Keratinocyte (primary cell): ENCODE data around the gene CIROP. TPM values are rescaled to one million over a fixed set of nuclear protein-coding genes. Genes with fewer than 3 reads are reported as not detected.

Experiments used
- DNase-seq: peaks from one replicate; pipeline ENCODE4 v3.0.0-alpha.2; 2011; ENCODE audit warnings: low read depth, missing footprints, low spot score
- FAIRE-seq: peaks from 2 replicates; lab custom pipeline; 2011; peaks lifted over from hg19 to GRCh38; lab: Jason Lieb, UNC
- H2AFZ ChIP-seq: 2 replicates; pipeline ENCODE4 v1.6.0; 2012; ENCODE audit warnings: low read length, control low read depth, inconsistent platforms; ENCODE audit not compliant: control insufficient read depth
- H3K27ac ChIP-seq: 2 replicates; pipeline ENCODE4 v1.5.1; 2011; ENCODE audit warnings: low read length; ENCODE audit not compliant: control insufficient read depth, insufficient read depth
- H3K27me3 ChIP-seq: 3 replicates; pipeline ENCODE4 v1.6.0; 2011; ENCODE audit warnings: low read length; ENCODE audit not compliant: control insufficient read depth, insufficient read depth; ENCODE audit errors: extremely low read depth
- H3K36me3 ChIP-seq, 2 experiments: 2 replicates in 1 of 2; 3 replicates in 1 of 2; pipeline ENCODE4 v1.5.1; 2011; ENCODE audit warnings: low read length in 2 of 2, mild to moderate bottlenecking in 1 of 2; ENCODE audit not compliant: control insufficient read depth in 2 of 2, insufficient read depth in 2 of 2; ENCODE audit errors: extremely low read depth in 1 of 2
- H3K4me1 ChIP-seq: 3 replicates; pipeline ENCODE4 v1.5.1; 2011; ENCODE audit warnings: low read length; ENCODE audit not compliant: control insufficient read depth, insufficient read depth; ENCODE audit errors: extremely low read depth
- H3K4me2 ChIP-seq: 3 replicates; pipeline ENCODE4 v1.6.0; 2011; ENCODE audit warnings: low read depth, low read length; ENCODE audit not compliant: control insufficient read depth, insufficient read depth; ENCODE audit errors: extremely low read depth
- H3K4me3 ChIP-seq, 3 experiments: fragments of 200-600 bp in 1 of 3; sonication (generic) in 1 of 3; 2 replicates in 2 of 3; 3 replicates in 1 of 3; pipeline ENCODE4 v1.5.1; 2011 to 2016; ENCODE audit warnings: low read length in 3 of 3, mild to moderate bottlenecking in 3 of 3, control low read depth in 2 of 3, inconsistent platforms in 1 of 3, low read depth in 1 of 3, mixed read lengths in 1 of 3, mixed run types in 1 of 3, moderate library complexity in 1 of 3; ENCODE audit not compliant: control insufficient read depth in 2 of 3, insufficient read depth in 2 of 3; ENCODE audit errors: extremely low read depth in 1 of 3
- H3K79me2 ChIP-seq: 2 replicates; pipeline ENCODE4 v1.6.0; 2012; ENCODE audit warnings: low read length; ENCODE audit not compliant: control insufficient read depth, insufficient read depth
- H3K9ac ChIP-seq: 3 replicates; pipeline ENCODE4 v1.6.0; 2011; ENCODE audit warnings: low read length; ENCODE audit not compliant: control insufficient read depth, insufficient read depth; ENCODE audit errors: extremely low read depth
- H3K9me1 ChIP-seq: 3 replicates; pipeline ENCODE4 v1.6.0; 2011; ENCODE audit warnings: low read length; ENCODE audit not compliant: control insufficient read depth, insufficient read depth; ENCODE audit errors: extremely low read depth
- H3K9me3 ChIP-seq: 2 replicates; pipeline ENCODE4 v1.5.1; 2012; ENCODE audit warnings: low read depth, low read length; ENCODE audit not compliant: control insufficient read depth
- H4K20me1 ChIP-seq: 3 replicates; pipeline ENCODE4 v1.6.0; 2011; ENCODE audit warnings: low read length; ENCODE audit not compliant: control insufficient read depth, insufficient read depth; ENCODE audit errors: extremely low read depth
- EZH2 ChIP-seq: IDR thresholded peaks from one replicate; pipeline ENCODE4 v1.6.1; 2012; ENCODE audit warnings: inconsistent platforms, mild to moderate bottlenecking, low read length, moderate library complexity
- dilution Hi-C: fragments of 300-500 bp; cut with MboI; formaldehyde crosslinking; loops from one replicate; pipeline ENCODE4 v1.7.0; 2020; ENCODE audit warnings: low sequenced_read_pairs; ENCODE audit not compliant: extremely low pct_ligation_motif_present
- polyA plus RNA-seq, 5 experiments: library from polyadenylated mRNA; depleted of rRNA in 3 of 5; stranded (reverse) in 3 of 5; stranded (forward) in 1 of 5; unstranded in 1 of 5; fragments of >200 nt; gene quantifications; 1 replicate in 1 of 5; 2 replicates in 3 of 5; 3 replicates in 1 of 5; pipeline versions ENCODE4 v1.2.1 to v1.2.3, GENCODE V29; 2011 to 2012; ENCODE audit warnings: missing spikeins in 2 of 5, low read depth in 1 of 5, low replicate concordance in 1 of 5
- TF ChIP-seq, protein P1 (sequence below), 3 experiments: IDR thresholded peaks in 1 of 3; conservative IDR thresholded peaks in 1 of 3; optimal IDR thresholded peaks in 1 of 3; 2 replicates in 2 of 3; 3 replicates in 1 of 3; pipeline versions ENCODE3 to v1.5.1; 2011; ENCODE audit warnings: low read length in 3 of 3, mild to moderate bottlenecking in 3 of 3, moderate library complexity in 2 of 3, control low read depth in 1 of 3, inconsistent platforms in 1 of 3; ENCODE audit not compliant: insufficient read depth in 2 of 3; ENCODE audit errors: extremely low read depth in 1 of 3

The CIROP gene
- polyA plus RNA-seq, 1 donor (not counting 4 experiments of a cell fraction or from before 2014, with no cell fraction given): not detected

DNA sequence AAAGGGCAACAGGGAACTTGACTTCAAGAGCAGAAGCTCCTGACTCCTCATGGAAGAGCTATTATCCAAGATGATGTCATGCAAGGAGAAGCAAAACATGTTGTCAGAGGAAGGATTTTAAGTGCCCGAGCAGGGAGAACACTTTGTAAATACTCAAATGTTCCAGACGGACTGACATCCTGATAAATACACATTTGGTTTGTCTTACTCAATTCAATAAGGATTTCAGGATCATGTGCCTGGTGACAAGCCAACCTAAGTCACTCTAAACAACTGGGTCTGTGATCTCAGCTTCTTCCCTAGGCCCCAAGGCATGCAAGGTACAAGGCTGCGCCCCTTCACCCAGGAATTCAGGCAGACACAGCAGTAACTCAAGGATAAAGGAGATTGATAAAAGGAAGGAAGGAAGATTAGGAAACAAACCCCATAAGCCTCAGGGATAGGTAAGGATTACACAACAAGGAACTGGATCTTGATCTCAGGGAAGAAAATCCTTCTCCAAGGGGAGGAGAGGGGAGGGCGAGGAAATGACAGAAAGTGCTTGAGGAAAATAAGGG lies 41.1 kb upstream of the CIROP start:
- FAIRE-seq (no peak), DNase-seq (no peak)
- Histone ChIP-seq H3K4me3 (no peak overlapping the region), H3K9ac (no peak overlapping the region), H4K20me1 (no peaks in the 10 kb centered on the region), H3K9me3 (no peaks in the 10 kb centered on the region), H3K27ac (no peak overlapping the region), H3K4me1 (peaks cover 17% of the 10 kb centered on the region), H3K9me1 (no peaks in the 10 kb centered on the region), H3K27me3 (no peaks in the 10 kb centered on the region), H3K79me2 (no peaks in the 10 kb centered on the region), H3K36me3 (peaks cover 4 to 7% of the 10 kb centered on the region in 2 experiments), H3K4me2 (no peak overlapping the region), H2AFZ (no peak overlapping the region)
- dilution Hi-C loops: no loop called here
- no peak for TF ChIP-seq EZH2
- TF ChIP-seq, protein P1, sequence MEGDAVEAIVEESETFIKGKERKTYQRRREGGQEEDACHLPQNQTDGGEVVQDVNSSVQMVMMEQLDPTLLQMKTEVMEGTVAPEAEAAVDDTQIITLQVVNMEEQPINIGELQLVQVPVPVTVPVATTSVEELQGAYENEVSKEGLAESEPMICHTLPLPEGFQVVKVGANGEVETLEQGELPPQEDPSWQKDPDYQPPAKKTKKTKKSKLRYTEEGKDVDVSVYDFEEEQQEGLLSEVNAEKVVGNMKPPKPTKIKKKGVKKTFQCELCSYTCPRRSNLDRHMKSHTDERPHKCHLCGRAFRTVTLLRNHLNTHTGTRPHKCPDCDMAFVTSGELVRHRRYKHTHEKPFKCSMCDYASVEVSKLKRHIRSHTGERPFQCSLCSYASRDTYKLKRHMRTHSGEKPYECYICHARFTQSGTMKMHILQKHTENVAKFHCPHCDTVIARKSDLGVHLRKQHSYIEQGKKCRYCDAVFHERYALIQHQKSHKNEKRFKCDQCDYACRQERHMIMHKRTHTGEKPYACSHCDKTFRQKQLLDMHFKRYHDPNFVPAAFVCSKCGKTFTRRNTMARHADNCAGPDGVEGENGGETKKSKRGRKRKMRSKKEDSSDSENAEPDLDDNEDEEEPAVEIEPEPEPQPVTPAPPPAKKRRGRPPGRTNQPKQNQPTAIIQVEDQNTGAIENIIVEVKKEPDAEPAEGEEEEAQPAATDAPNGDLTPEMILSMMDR (optimal IDR thresholded peaks at IDR 0.05 in 1 of 3, IDR thresholded peaks at IDR 0.05 in 1 of 3, conservative IDR thresholded peaks at IDR 0.05 in 1 of 3; ENCODE audit: extremely low read depth in 1 of 3, insufficient read depth in 2 of 3, low read length in 3 of 3): no peak

DNA sequence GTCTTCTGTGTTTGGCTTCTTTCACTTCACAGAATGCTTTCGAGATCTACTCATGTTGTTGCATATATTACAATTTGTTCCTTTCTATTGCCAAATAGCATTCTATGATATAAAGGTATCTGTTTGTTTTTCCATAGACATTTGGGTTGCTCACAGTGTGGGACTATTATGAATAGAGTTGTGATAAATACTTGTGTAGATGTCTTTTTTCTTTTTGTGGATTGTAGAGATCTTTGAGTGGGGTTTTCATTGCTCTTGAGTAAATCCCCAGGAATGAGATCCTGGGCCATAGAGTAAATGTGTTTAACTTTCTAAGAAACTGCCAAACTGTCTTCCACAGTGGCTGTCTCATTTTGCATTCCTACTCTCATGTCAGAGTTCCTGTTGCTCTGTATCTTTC lies 39.1 kb upstream of the CIROP start:
- Histone ChIP-seq H3K4me3 (no peak overlapping the region), H3K4me1 (peaks cover 20% of the 10 kb centered on the region), H3K9ac (no peak overlapping the region), H4K20me1 (no peaks in the 10 kb centered on the region), H3K9me3 (no peaks in the 10 kb centered on the region), H3K36me3 (peaks cover 7% of the 10 kb centered on the region in 2 experiments), H3K27me3 (no peaks in the 10 kb centered on the region), H2AFZ (no peak overlapping the region), H3K27ac (no peak overlapping the region), H3K9me1 (no peaks in the 10 kb centered on the region), H3K79me2 (no peaks in the 10 kb centered on the region), H3K4me2 (no peak overlapping the region)
- FAIRE-seq (no peak), DNase-seq (no peak)
- dilution Hi-C loops: no loop called here
- no peak for TF ChIP-seq EZH2

DNA sequence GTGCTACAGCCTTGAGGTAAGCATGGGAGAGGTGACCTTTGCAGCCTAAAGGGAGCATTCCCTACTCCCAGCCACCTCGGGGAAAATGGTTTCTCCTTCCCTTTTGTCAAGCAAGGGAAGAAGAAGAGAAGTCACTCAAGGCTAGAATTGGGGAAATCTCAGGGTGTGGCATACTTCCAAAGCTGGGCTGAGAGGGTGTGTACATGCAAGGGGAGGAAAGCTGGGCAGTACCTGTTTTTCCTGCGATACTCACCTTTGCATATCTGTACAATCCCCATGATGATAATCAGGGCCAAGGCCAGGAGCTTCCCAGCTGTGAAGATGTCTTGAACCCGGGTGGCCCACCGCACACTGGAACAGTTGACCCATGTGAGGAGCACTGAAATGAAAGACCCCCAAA lies 38.0 kb upstream of the CIROP start:
- Histone ChIP-seq H3K27ac (no peak overlapping the region), H3K9me3 (no peaks in the 10 kb centered on the region), H3K27me3 (no peaks in the 10 kb centered on the region), H4K20me1 (no peaks in the 10 kb centered on the region), H3K9me1 (no peaks in the 10 kb centered on the region), H3K36me3 (peaks cover 7 to 8% of the 10 kb centered on the region in 2 experiments), H3K79me2 (no peaks in the 10 kb centered on the region), H3K4me2 (no peak overlapping the region), H2AFZ (no peak overlapping the region), H3K4me3 (no peak overlapping the region), H3K9ac (no peak overlapping the region), H3K4me1 (peaks cover 31% of the 10 kb centered on the region)
- TF ChIP-seq EZH2: no peak
- TF ChIP-seq, protein P1 (optimal IDR thresholded peaks at IDR 0.05 in 1 of 3, IDR thresholded peaks at IDR 0.05 in 1 of 3, conservative IDR thresholded peaks at IDR 0.05 in 1 of 3; ENCODE audit: extremely low read depth in 1 of 3, insufficient read depth in 2 of 3, low read length in 3 of 3): no peak
- DNase-seq (no peak), FAIRE-seq (no peak)
- dilution Hi-C loops: no loop called here
